HepG2 (cell line): Measurements from ENCODE around the gene COA1. TPM values are rescaled to one million over a fixed set of nuclear protein-coding genes. Genes with fewer than 3 reads are reported as not detected.

Experiments used
- AKAP8 ChIP-seq: sonication (generic); formaldehyde crosslinking; IDR thresholded peaks from 2 replicates; pipeline ENCODE4 v1.5.1; 2020; ENCODE audit warnings: mild to moderate bottlenecking, missing genetic modification reagents
- DNMT1 ChIP-seq: sonication (generic); formaldehyde crosslinking; IDR thresholded peaks from 2 replicates; pipeline ENCODE4 v1.5.1; 2020; ENCODE audit warnings: mild to moderate bottlenecking, missing genetic modification reagents
- DPF2 ChIP-seq: sonication (generic); formaldehyde crosslinking; IDR thresholded peaks from 2 replicates; pipeline ENCODE4 v1.4.0; 2020; ENCODE audit warnings: mild to moderate bottlenecking, low read depth, missing genetic modification reagents, borderline replicate concordance
- E2F1 ChIP-seq: sonication (generic); formaldehyde crosslinking; IDR thresholded peaks from 2 replicates; pipeline ENCODE4 v1.5.0; 2020; ENCODE audit warnings: missing genetic modification reagents
- E2F2 ChIP-seq: sonication (generic); formaldehyde crosslinking; IDR thresholded peaks from 2 replicates; pipeline ENCODE4 v1.4.0; 2020; ENCODE audit warnings: missing genetic modification reagents, borderline replicate concordance
- HOXA5 ChIP-seq: sonication (generic); formaldehyde crosslinking; IDR thresholded peaks from 2 replicates; pipeline ENCODE4 v1.4.0; 2020; ENCODE audit warnings: missing genetic modification reagents
- KDM5A ChIP-seq: fragments of 200-600 bp; sonication (generic); IDR thresholded peaks from 2 replicates; pipeline ENCODE4 v1.7.0; 2018; ENCODE audit warnings: antibody characterized with exemption, mild to moderate bottlenecking, low read length, borderline replicate concordance
- MXD4 ChIP-seq: IDR thresholded peaks from 2 replicates; pipeline ENCODE4 v1.6.1; 2016; ENCODE audit warnings: mild to moderate bottlenecking, missing biosample characterization, missing genetic modification reagents
- NFAT5 ChIP-seq: sonication (generic); formaldehyde crosslinking; IDR thresholded peaks from 2 replicates; pipeline ENCODE4 v1.4.0; 2020; ENCODE audit warnings: missing genetic modification reagents
- NFRKB ChIP-seq: fragments of 450-650 bp; IDR thresholded peaks from 2 replicates; pipeline ENCODE4 v1.6.1; 2017
- RXRA ChIP-seq: sonication (generic); formaldehyde crosslinking; IDR thresholded peaks from 2 replicates; pipeline ENCODE4 v1.5.1; 2020; ENCODE audit warnings: missing genetic modification reagents
- SCMH1 ChIP-seq: sonication (generic); formaldehyde crosslinking; IDR thresholded peaks from 2 replicates; pipeline ENCODE4 v1.9.0; 2021; ENCODE audit warnings: missing genetic modification reagents, mild to moderate bottlenecking, borderline replicate concordance
- SMC3 ChIP-seq: IDR thresholded peaks from 2 replicates; pipeline ENCODE4 v1.6.1; 2011; ENCODE audit warnings: low read length, improper control_type of control experiment
- TBX3 ChIP-seq: fragments of 450-650 bp; IDR thresholded peaks from 2 replicates; pipeline ENCODE4 v1.6.1; 2017; ENCODE audit warnings: antibody characterized with exemption, mild to moderate bottlenecking, inconsistent platforms, borderline replicate concordance
- ZBTB2 ChIP-seq: sonication (generic); formaldehyde crosslinking; IDR thresholded peaks from 2 replicates; pipeline ENCODE4 v1.8.0; 2022; ENCODE audit warnings: low read depth, missing genetic modification reagents
- ZFP36 ChIP-seq: fragments of 150-350 bp; IDR thresholded peaks from 2 replicates; pipeline ENCODE4 v1.6.1; 2018; ENCODE audit warnings: borderline replicate concordance, low read length, low read depth; ENCODE audit not compliant: partially characterized antibody
- ZNF614 ChIP-seq: IDR thresholded peaks from 2 replicates; pipeline ENCODE4 v1.6.1; 2018; ENCODE audit warnings: missing biosample characterization, missing genetic modification reagents, inconsistent platforms, borderline replicate concordance
- polyA plus RNA-seq, 8 experiments: library from polyadenylated mRNA; depleted of rRNA in 3 of 8; stranded (reverse) in 7 of 8; unstranded in 1 of 8; fragments of >200 nt; fragmentation: Illumina TruSeq in 4 of 8; extraction: Trizol in 4 of 8; gene quantifications; 2 replicates each; pipeline versions ENCODE4 v1.2.1 to v1.2.3, GENCODE V29; 2011 to 2016; ENCODE audit warnings: low read depth in 4 of 8, missing spikeins in 1 of 8, mixed read lengths in 1 of 8; ENCODE audit not compliant: insufficient read depth in 1 of 8
- total RNA-seq, 5 experiments: library from RNA; depleted of rRNA; stranded (reverse); fragments of >200 nt; fragmentation: Illumina TruSeq; extraction: Trizol; gene quantifications; 2 replicates each; pipeline ENCODE4 v1.2.3, GENCODE V29; 2016; ENCODE audit warnings: low read depth in 1 of 5

The COA1 gene
- total and polyA plus RNA-seq, 2 of the 13 experiments (the other 11 are each of a cell fraction or from before 2014, with no cell fraction given): 33.2 to 65.7 TPM

GRCh38 chr7:43729214-43729923, at the start of gene COA1 (continued):
- TF ChIP-seq E2F2 (CRISPR knock-in tag): no peak; the same call in 1 of the 2 replicates
- peak; percentile 80; the same call in 1 of the 2 replicates for TF ChIP-seq MXD4
- peak; percentile 93 for TF ChIP-seq E2F1 (CRISPR knock-in tag)
- peak; percentile 79; the same call in 1 of the 2 replicates for TF ChIP-seq HOXA5 (CRISPR knock-in tag)
- TF ChIP-seq SCMH1 (CRISPR knock-in tag): no peak
- peak; percentile 64 for TF ChIP-seq NFAT5 (CRISPR knock-in tag)
- TF ChIP-seq RXRA: 0 out of 2 replicates have a peak, but pooled peaks have one; percentile 39
- no peak for TF ChIP-seq NFRKB
- peak; percentile 70 for TF ChIP-seq ZBTB2
- TF ChIP-seq ZFP36: no peak
- TF ChIP-seq DNMT1 (CRISPR knock-in tag): no peak
- peak; percentile 76 for TF ChIP-seq KDM5A
- TF ChIP-seq TBX3: no peak
- TF ChIP-seq DPF2 (CRISPR knock-in tag): no peak
- no peak for TF ChIP-seq SMC3
- peak; percentile 35; the same call in 1 of the 2 replicates for TF ChIP-seq ZNF614 (CRISPR knock-in tag)
- no peak for TF ChIP-seq AKAP8 (CRISPR knock-in tag)
